Globus pallidus (tissue), 1 donor: ENCODE results near the gene PTPRG.
A peak's percentile ranks its signal among the peaks of the same experiment; 100 is the strongest.
"Not testable (repeated sequence)": the region's sequence is repeated elsewhere in the genome, so short reads cannot be mapped to it uniquely, and the experiment has no call there.

Source experiments
- DNase-seq: peaks from one replicate; pipeline ENCODE4 v3.0.0-alpha.2; 2015; ENCODE audit warnings: low spot score

PTPRG gene

DNA sequence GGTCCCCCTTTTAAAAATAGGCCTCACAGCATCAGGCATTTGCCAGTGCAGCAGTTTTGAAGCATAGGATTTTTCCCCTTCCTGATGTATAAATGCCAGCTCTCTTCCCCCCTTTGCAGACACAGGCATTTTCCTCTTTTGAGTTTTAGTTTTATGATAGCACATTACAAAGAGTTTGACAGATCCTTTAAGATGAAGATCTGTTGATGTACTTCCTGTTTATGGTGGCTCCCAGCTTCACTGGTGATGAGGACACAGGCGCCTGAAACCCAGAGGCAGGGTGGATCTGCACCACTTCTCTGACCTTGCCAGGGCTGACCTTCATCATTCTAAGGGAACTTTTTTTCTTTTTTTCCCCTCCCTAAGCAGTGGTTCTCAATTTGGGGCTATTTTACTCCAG, 243.4 kb downstream of the PTPRG start:
- no peak for DNase-seq

DNA sequence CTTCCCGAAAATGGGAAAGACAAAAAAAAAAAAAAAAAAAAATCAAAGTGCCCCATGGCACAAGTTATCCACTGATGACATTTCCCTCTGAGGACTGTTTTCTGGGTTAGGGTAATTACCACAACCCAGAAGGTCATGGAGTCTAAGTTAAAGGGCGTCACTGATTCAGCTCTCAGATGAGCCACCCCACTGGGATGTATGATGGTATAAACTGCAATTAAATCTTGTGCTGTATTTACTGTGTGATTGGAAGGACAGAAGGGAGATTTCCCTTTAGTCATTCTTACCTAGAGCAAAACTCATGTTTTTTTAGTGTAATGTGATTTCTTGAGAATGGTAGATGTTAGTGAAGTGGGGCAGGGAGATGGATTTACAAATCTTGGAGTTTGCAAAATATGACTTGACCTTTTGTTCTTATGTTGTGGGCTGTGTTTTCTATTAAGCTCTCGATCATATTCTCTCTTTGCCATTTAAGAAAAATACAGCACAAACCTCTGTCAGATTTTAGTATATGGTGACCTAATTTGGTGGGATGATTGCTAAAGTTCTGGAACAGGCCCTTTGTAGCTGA, 244.2 kb downstream of the PTPRG start:
- no peak for DNase-seq

DNA sequence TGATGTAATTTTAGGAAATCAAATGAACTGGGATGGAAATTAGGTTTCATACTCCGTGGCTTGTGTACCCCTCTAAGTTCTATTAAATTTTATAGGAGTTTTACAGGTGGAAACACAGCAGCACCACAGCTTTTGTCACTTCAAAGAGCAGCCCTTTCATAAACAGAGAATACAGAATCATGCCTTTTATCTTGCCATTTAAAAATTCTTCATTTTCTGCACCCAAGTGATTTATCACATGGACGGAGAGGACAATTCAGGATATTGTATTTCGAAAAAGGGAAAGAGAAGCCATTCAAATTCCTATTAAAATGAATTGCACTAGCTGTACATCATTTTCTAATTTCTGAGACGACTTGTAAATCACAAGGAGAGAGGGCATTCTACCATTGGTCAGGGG, 245.4 kb downstream of the PTPRG start:
- DNase-seq = no peak

DNA sequence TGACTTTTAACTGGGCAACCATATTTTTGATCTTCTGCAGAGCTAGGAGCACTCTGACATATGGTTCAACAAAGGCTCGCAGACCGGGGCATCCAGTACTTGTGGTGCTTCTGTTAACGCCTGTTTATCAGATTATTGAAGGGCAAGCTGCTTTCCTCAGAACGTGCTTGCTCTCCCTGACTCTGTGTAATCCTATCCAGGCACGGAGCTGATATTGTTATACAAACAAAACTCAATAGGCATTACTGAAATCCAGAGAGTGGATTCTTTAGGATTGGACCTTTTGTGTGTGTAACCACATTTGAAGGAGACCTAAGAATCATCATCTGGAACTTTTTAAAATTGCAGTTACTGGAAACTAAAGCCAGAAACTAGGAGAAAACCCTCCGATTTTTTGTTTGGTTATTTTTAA, 246.5 kb downstream of the PTPRG start:
- no peak for DNase-seq

DNA sequence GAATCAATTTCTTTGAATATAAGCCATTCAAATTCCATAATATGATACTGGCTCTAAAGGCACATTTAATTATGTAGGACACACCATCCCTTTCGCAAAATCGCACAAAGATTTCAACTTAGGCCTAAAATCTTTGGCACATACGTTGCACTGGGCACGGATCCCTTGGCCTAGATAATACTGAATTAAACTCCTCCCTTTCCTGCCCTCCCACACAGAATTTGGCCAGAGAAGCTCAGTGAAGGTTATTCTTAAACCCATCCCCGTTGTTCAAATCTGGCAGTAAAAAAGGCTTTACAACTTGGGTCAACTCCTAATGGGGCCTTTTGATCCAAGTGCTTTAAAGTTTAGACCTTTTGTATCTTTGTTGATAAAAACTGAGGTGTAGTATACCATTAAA, 247.2 kb downstream of the PTPRG start:
- peak; percentile 26 for DNase-seq

DNA sequence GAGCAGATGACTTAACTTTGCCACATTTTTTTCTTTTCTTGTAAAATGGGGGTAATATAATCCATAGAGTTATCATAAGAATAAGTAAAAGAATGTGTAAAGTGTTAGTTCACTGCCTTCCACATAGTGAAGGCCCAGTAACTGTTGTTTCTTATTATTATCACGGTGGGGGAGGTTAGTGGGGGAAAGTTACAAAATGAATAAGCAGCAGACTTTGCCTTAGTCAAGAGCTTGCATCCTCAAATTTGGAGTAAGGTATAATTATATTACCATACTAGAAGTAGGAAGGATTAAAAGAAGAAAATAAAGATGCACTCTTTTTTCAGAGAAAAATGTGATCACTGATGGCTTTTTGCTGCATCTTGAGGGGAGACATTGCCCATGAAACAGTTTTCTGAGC, 247.6 kb downstream of the PTPRG start:
- DNase-seq = no peak

DNA sequence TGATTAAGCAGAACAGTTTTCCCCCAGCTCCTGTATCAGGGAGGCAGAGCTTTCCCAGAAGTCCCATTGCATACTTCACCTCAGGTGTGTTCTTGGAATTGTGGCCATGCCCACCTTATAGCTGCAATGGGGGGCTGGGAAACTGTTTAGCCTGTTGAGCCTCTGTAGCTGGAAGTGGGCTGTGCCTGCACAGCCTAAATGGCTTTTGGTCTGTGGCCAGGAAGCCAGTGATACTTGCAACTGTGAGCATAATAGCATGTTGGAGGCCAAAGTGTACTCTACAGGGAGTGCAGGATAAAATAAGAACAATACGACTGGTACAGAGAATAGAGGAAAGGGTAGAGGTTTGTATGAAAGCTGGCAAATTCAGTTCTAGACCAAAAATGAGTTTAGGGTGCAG, 248.5 kb downstream of the PTPRG start:
- DNase-seq = no peak

DNA sequence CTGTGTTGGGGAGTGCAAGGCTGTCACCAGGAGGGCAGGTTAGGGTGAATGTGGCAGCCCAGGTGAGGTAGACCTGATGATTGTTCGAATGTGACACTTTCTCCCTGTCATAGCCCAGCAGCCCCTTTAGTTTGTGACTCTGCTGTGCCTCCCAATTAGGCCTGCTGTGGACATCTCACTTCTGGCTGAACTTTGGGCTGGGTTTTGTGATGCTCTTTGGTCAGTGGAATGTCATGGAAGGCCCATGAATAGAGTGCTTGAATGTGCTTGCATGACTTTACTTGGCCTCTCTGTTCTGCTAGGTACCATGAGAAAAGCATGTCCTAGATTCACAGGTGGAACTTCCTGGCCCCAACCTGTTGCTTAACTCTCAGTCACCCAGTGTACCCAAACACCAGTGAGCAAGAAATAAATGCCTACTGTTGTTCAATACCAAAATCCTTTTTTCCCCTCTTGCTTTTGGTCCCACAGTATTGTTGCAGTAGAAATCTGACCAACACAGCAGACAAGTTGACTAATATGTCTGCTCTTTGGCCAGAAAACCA, 249.7 kb downstream of the PTPRG start:
- DNase-seq = no peak

DNA sequence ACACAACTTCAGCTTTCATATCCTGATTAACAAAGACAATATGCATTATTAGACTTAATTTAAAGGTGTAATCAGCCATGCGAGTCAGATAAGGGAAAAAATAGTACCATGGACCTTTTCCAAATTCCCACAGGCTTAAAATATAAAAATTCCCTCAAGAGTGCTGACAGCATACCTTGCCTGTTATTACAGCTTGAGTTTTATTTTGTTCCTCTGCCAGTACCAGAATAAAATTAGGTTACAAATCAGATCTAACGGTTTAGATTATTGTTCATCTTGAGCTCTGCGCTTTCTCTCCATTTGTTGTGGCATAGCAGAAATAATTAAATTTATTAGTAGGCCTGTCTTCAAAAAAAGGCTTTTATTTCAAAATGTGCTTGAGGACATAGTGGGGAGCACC, 250.3 kb downstream of the PTPRG start:
- no peak for DNase-seq

DNA sequence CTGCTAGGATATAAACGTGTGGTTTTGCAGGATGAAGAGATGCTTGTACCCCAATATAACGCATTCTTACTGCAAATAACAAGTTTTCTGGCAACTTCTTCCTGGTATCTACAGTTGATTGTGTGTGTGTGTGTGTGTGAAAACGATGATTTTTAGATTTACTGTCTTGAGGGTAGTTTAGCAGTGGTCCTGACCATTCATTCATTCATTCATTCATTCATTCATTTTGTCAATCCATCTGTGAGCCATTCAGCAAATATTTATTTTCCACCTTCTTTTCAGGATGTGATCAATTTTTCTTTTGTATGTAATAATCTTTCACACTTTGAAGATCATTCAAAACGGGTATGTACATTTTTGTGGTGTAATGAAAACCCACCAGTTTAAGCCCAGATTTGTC, 250.7 kb downstream of the PTPRG start:
- no peak for DNase-seq

DNA sequence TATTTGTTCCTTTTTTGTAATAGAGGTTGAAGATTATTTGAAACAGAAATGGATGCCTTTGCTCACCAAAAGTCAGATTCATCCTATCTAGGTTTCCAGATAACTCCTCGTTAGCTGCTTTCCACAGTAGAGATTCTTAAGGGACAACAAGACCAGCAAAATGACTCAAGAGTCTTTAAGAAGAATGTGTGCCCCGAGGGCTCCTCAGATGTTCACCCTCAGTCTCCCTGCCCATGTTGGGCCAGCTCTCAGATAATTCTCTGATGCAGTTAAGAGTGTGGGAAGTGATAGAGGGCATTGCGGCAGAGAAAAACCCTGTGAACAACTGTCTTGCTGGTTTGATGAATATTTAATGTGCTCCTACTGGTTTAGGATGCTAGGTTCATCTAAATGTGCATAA, 251.1 kb downstream of the PTPRG start:
- no peak for DNase-seq

DNA sequence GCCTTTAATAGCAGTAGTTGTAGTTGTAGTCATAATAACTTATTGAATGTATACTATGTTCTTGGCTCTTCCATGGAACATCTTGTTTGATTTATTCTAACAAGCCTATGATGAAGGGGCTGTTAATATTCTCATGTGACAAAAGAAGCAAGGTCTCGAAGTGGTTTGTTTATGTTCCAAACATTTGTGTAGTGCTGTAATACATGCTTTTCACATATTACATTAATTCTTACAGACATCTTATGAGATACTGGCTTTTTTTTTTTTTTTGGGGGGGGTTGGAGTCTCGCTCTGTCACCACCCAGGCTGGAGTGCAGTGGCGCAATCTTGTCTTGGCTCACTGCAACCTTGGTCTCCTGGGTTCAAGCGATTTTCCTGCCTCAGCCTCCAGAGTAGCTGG, 252.3 kb downstream of the PTPRG start:
- no peak for DNase-seq

DNA sequence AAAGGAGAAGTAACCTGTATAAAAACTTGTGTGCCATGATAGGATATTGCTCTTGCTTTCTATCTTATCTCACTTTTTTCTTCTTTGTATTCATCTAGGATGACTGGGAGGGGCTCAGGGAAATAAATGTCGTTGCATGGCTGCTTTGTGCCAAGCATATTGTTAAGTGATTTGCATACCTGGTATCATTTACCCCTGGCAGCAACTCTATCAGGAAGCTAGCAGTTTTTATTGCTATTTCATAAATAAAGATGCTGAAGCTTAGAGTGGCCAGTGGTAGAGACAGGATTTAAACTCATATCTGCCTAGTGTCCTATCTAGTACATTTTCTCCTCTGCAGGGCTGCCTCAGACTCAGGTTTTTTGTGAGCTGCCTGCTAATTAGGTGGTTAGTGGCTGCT, 253.3 kb downstream of the PTPRG start:
- DNase-seq = no peak

DNA sequence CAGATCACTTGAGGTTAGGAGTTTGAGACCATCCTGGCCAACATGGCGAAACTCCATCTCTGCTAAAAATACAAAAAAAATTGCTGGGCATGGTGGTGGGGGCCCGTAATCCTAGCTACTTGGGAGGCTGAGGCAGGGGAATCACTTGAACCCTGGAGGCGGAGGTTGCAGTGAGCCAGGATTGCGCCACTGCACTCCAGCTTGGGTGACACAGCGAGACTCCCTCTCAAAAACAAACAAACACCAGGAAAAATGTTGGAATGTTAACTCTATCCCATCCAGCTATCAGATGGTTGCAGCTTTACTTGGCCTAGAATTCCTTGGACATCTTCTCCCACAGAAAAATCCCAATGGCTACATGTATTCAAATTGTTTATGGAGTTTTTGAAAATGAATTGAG, 254.9 kb downstream of the PTPRG start:
- DNase-seq = not testable (repeated sequence)

DNA sequence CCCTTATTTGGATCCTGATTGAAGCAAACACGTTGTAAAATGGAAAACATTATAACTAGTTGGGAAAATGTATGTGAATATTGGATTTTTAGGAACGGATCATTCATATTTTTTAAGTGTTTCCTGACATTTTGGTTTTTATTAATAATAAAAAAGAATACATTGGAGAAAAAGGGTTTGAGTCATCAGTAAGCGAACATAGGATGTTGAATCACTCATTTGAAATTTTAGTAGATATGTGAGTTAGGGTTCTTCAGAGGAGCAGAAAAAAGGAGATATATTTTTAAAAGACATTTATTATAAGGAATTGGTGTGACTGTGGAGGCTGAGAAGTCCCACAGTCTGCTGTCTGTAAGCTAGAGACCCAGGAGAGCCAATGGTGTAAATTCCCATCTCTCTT, 258.5 kb downstream of the PTPRG start:
- DNase-seq = no peak

DNA sequence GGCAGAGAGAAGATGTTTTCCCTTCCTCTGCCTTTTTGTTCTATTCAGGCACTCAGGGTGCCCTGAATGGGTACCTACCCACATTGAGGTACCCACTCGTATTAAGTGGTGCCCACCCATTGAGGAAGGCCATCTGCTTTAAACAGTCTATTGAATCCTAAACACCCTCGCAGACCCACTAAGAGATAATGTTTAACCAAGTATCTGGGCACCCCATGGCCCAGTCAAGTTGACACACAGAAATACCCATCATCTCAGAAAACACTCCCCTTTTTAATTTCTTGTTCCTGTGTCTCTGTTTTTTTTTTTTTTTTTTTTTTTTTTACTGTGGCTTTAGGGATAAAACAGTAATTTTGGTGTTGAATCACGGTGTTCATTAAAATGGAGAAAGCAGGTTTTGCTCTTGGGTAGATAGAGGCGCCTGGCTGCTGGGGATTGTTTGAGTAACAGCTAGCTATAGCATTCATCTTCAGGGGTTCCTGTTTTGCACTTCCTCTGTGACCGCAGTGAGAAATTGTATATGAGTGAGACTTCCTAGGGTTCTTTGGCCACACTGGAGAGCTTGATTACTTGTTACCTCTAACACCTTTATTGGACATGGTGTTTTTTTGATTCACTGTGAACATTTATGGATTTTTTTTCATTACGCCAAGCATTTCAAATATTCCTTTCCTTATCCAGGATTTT, 259.1 kb downstream of the PTPRG start:
- DNase-seq = no peak

DNA sequence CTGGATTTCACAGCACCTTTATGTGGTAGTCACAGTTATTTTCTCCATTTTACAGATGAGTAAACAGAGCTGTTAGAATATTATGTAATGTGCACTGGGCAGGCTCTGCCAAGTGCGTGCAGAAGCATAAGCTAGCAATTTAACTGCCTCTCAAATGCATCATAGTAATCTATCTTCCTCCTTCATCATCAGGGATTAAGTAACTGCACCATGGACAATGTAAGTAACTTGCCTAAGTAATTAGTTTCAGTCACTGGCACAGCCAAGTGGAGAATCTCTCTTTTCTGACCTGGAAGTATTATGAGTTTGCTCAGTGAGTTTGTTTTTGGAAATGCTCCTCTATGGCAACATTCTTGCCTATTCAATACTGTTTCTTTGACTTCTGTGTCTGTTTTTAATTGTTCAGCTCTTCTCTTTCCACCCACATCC, 260.5 kb downstream of the PTPRG start:
- no peak for DNase-seq

DNA sequence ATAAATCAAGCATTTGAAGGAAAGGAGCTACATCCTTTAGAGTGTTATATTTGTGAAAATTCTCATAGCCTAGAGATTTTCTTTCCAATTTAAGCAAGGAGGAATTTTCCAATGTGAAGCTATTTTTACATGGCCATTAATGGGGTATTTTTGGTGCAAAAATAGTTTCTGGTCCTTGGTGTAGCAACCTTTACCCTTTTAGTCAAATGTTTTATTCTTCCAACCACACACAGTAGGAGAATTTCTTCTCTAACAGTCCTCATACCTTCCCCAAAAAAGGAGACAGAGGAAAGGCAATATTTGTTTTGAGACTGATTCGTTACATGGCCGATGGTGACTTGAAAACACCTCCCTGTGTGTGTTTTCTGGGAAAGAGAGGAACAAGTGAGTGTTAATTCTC, 261.2 kb downstream of the PTPRG start:
- no peak for DNase-seq

DNA sequence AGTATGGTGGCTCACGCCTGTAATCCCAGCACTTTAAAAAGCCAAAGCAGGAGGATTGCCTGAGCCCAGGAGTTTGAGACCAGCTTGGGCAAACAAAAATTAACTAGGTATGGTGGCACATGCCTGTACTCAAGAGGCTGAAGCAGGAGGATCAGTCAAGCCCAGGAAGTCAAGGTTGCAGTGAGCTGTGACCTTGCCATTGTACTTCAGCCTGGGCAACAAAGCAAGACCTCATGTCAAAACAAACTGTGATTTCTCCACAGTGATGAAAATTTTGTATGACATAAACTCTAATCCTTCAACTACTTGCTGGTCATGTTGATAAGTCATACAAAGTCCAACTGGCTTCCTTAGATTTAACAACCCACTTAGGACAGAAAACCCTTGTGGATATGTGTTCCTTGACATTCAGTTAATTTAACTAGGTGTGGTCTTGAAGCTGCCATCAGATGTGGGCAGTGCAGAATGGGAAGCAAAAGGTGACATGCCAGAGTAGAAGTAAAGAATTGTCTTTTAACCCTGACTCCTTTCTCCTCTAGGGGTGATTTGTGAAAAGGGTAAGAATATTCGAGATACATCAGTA, 263.3 kb downstream of the PTPRG start:
- DNase-seq = no peak

DNA sequence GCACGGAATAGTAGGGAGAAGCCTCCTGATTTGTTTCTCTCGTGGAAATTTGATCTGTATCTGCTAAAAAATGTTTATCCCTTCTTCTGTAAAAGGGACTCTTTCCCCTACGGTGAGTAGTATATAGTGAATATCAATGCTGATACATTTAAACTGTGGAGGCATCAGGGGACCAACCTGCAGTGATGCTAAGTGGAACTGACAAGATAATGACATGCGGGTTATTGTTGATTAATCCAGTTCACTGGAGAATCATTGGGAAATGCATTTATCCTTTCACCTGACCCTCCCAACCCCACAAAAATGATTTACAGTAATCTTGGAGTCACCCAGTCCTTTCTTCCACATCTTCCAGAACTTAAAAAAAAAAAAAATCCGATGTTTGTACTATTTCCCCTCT, 264.8 kb downstream of the PTPRG start:
- DNase-seq = no peak

DNA sequence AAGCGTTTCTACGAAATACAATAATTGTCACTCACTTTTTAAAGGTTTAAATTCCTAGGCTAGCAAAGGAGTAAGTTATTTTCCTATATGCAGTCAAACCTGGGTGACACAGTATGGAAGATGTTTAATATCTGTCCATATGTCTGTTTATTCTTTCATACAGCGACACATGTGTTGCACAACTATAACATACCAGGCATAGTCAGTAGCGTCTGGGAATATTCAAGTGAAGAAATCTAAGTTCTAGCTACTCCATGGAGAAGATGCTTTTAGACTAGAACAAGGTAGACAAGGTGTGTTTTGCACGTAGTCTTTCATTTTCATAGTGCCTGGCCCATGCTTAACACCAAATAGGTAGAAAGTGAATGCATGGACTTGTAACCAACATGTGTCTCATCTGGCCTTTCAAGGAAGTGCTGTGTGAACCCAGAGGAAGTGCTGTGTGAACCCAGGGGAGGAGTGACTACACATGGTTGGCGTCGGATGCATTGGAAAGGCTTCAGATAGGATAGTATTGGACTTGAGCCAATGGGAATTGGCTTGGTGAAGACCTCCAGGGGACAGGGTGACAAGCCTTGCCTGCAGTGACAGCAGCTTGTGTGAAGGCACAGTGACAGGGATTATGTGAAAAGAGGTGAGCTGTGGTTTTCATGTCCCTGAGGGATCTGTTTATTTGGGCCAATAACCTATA, 267.0 kb downstream of the PTPRG start:
- no peak for DNase-seq

DNA sequence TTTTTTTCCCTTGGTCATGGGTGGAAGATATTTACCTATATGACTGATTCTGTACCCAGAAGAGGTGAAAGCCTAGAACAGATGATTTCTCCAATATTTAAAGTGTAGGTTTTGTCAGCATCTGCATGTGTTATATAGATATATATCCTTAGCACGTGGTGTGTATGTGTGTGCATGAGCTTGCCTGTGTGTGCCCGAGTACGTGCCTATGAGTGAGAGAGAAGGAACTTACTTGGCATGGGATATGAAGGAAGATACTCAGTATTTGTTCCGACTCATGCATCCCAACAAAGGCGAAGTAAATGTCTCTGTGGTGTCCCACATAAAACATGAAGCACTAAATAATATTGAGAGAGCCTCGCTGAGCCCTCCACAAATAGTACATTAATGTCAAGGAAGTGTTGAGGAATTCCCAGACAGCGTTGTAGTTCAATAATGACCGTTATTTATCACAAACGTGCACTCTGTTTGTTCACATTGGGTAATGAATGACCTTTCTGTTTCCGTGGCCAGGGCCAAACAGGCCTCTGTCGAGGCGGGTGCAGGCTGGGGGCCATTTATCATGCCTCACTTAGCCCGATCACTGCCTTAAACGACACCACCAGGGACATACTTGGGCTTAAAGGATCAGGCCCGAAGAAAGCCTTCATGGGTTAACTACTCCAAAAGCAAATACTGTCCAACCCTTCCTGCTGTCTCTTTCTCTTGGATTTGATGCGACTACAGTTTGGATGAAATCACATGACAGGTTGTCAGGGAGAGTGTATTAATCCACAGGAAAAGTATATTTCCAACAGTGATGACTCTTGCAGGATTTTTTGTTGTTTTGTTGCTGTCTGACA, 267.7 kb downstream of the PTPRG start:
- no peak for DNase-seq
